ENCODE results near the gene TEX22.

GRCh38 chr14:105458010-105458409 is 59.7 kb downstream of the TEX22 start:
- TF ChIP-seq CTCF (IDR thresholded peaks at IDR 0.05): no peak
- TF ChIP-seq EZH2 (IDR thresholded peaks at IDR 0.05): no peak

Measured in neural progenitor cell (in vitro differentiated cells).